A673 (cell line): ENCODE data around the gene C2CD4A. TPM values are rescaled to one million over a fixed set of nuclear protein-coding genes. Genes with fewer than 3 reads are reported as not detected.

Experiments used
- BruUV-seq: library from RNA; stranded (reverse); fragments of 400-500 nt; replicated peaks from 2 replicates; lab custom pipeline; 2021; lab: Mats Ljungman, UMichigan
- CTCF ChIA-PET: fragments of 300-600 bp; sonication (Branson Sonifier 250); formaldehyde crosslinking; loops from one replicate; lab custom pipeline; 2022; ENCODE audit warnings: antibody characterized with exemption; lab: Charles Lee
- POLR2A ChIA-PET: fragments of 300-600 bp; sonication (Branson Sonifier 250); formaldehyde crosslinking; loops from one replicate; lab custom pipeline; 2022; ENCODE audit warnings: antibody characterized with exemption; ENCODE audit not compliant: low non-redundant PET; lab: Charles Lee
- DNase-seq: peaks from one replicate; pipeline ENCODE4 v3.0.0-alpha.2; 2015; ENCODE audit warnings: low spot score
- H3K27ac ChIP-seq: fragments of 200-600 bp; sonication (generic); 2 replicates; pipeline ENCODE4 v1.5.1; 2016; ENCODE audit warnings: mixed run types, low read depth, mild to moderate bottlenecking, mixed read lengths, antibody characterized with exemption, low read length; ENCODE audit not compliant: poor library complexity, severe bottlenecking
- H3K27me3 ChIP-seq: fragments of 200-600 bp; sonication (generic); replicated peaks from 2 replicates; pipeline ENCODE4 v1.6.1; 2017; ENCODE audit warnings: mixed run types, low read depth, mild to moderate bottlenecking, mixed read lengths, antibody characterized with exemption, low read length; ENCODE audit not compliant: insufficient read depth, poor library complexity
- H3K36me3 ChIP-seq: fragments of 200-600 bp; sonication (generic); 2 replicates; pipeline ENCODE4 v1.6.1; 2016; ENCODE audit warnings: mixed run types, mild to moderate bottlenecking, mixed read lengths, antibody characterized with exemption, low read length; ENCODE audit not compliant: insufficient read depth, poor library complexity, severe bottlenecking
- H3K4me1 ChIP-seq: fragments of 200-600 bp; sonication (generic); 2 replicates; pipeline ENCODE4 v1.6.1; 2017; ENCODE audit warnings: mixed run types, mild to moderate bottlenecking, mixed read lengths, antibody characterized with exemption, low read length; ENCODE audit not compliant: insufficient read depth, poor library complexity, severe bottlenecking
- H3K4me3 ChIP-seq: fragments of 200-600 bp; sonication (generic); 2 replicates; pipeline ENCODE4 v1.5.1; 2016; ENCODE audit warnings: low read depth, mixed run types, mild to moderate bottlenecking, mixed read lengths, low read length; ENCODE audit not compliant: poor library complexity, severe bottlenecking
- H3K9me3 ChIP-seq: fragments of 200-600 bp; sonication (generic); 2 replicates; pipeline ENCODE4 v1.6.1; 2016; ENCODE audit warnings: mixed run types, low read depth, mild to moderate bottlenecking, mixed read lengths, antibody characterized with exemption, low read length; ENCODE audit not compliant: poor library complexity, severe bottlenecking
- CTCF ChIP-seq: fragments of 300-800, 200-600 bp; sonication (generic); conservative IDR thresholded peaks from 2 replicates; pipeline ENCODE4 v1.5.1; 2017; ENCODE audit warnings: low read depth, mild to moderate bottlenecking, antibody characterized with exemption, low read length, moderate library complexity, mixed read lengths
- EZH2 ChIP-seq: fragments of 200-600 bp; sonication (generic); IDR thresholded peaks from 2 replicates; pipeline ENCODE4 v1.6.1; 2017; ENCODE audit warnings: borderline replicate concordance, low read depth, mild to moderate bottlenecking, mixed read lengths, antibody characterized with exemption, low read length; ENCODE audit not compliant: poor library complexity, severe bottlenecking
- intact Hi-C: fragments of 100-400 bp; cut with micrococcal nuclease; formaldehyde crosslinking; loops from one replicate; pipeline ENCODE4 v1.10.0; 2022; ENCODE audit not compliant: unreplicated experiment
- total RNA-seq: library from RNA; stranded (reverse); gene quantifications from 2 replicates; pipeline ENCODE4 v1.2.3, GENCODE V29; 2021

The C2CD4A gene
- total RNA-seq, 1 experiment from 2014 or later, result 0.34 TPM

GRCh38 chr15:62058327-62059028 is 8.3 kb upstream of the C2CD4A start:
- no TSS peak for BruUV-seq
- Histone ChIP-seq H3K4me1 (peaks cover 10% of the 10 kb centered on the region), H3K9me3 (no peaks in the 10 kb centered on the region), H3K4me3 (peak overlapping the region; percentile 88), H3K27me3 (no peaks in the 10 kb centered on the region), H3K36me3 (no peaks in the 10 kb centered on the region), H3K27ac (no peak overlapping the region)
- intact Hi-C loops, result no loop called here
- CTCF ChIA-PET, result interaction anchor here (0.7 kb wide), 1 partner anchor 135 kb away, joined by 3 read pairs; no protein-coding TSS in a partner anchor
- POLR2A ChIA-PET, result no interaction called here
- TF ChIP-seq CTCF, result no peak
- no peak for TF ChIP-seq EZH2
- DNase-seq, result no peak

GRCh38 chr15:62059108-62059815 is 7.5 kb upstream of the C2CD4A start:
- no peaks in the 10 kb centered on the region for H3K27me3 ChIP-seq
- ChIA-PET POLR2A (no interaction called here), CTCF (interaction anchor here (0.6 kb wide), 1 partner anchor 8 kb away, joined by 4 read pairs; the partner anchor contains the start of gene C2CD4A)
- peak overlapping the region; percentile 88 for H3K4me3 ChIP-seq
- DNase-seq, result peak; percentile 15
- no peaks in the 10 kb centered on the region for H3K9me3 ChIP-seq
- peaks cover 10% of the 10 kb centered on the region for H3K4me1 ChIP-seq
- no peaks in the 10 kb centered on the region for H3K36me3 ChIP-seq
- peak overlapping the region; percentile 59 for H3K27ac ChIP-seq
- BruUV-seq, result TSS peak; percentile 48
- intact Hi-C loops, result no loop called here
- TF ChIP-seq EZH2 (no peak), CTCF (no peak)

GRCh38 chr15:62059816-62060112 is 7.0 kb upstream of the C2CD4A start:
- no peaks in the 10 kb centered on the region for H3K36me3 ChIP-seq
- BruUV-seq, result no TSS peak
- intact Hi-C loops, result loop anchor here (10.0 kb wide), 1 partner anchor 245 kb away; no protein-coding TSS in a partner anchor
- H3K4me3 ChIP-seq, result peak overlapping the region; percentile 88
- DNase-seq, result peak; percentile 53
- TF ChIP-seq EZH2, result no peak
- TF ChIP-seq CTCF, result no peak
- H3K27ac ChIP-seq, result peak overlapping the region; percentile 59
- ChIA-PET POLR2A (no interaction called here), CTCF (interaction anchor here (0.6 to 1.0 kb wide), 2 partner anchors 7 to 47 kb away, joined by 4 read pairs; partner anchors contain the start of gene C2CD4A)
- H3K4me1 ChIP-seq, result peaks cover 10% of the 10 kb centered on the region
- no peaks in the 10 kb centered on the region for H3K27me3 ChIP-seq
- H3K9me3 ChIP-seq, result no peaks in the 10 kb centered on the region
